SW 1271 (cell line): ENCODE results near the gene POMT2.
"Not testable (repeated sequence)": the region's sequence is repeated elsewhere in the genome, so short reads cannot be mapped to it uniquely, and the experiment has no call there.

Experiments
- DNase-seq, 2 experiments: peaks; one replicate each; lab custom pipeline; 2025; lab: John Stamatoyannopoulos, UW

Gene POMT2

DNA sequence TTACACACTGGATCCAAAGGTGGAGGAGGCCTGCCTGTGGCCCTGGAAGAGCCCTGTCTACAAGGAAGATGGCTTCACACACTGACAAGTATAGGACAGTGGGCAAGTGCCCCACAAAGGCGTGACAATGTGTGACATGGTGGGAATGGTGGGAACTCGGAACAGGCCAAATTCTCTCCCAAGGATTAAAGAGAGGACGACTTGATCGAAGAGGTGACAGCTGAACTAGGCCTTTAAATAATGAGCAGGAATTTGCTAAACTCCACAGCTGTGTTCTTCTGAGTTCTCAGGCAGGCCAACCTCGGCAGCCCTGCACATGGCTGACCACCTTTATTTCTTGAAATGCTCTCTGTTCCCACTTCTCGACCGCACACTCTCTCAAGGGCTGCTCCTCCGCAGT is 23.8 kb downstream of the POMT2 start:
- no peak for DNase-seq

DNA sequence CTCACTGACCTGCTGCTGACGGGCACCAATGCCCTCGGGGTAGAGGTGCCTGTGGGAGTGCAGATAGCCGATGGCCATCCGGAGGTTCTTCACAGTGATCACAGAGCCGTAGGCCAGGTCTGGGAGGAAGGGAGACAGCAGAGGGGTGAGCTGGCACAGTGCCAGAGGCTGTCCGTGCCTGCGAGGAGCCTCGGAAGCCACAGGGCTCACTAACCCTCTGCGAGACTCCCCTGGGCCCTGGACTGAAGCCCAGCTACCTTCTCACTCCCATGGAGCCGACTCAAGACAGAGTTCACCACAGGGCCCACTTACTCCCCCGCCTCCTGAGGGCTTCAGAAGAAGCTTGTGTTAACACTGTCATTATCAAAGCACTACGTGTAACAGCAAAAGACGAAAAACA is 24.5 kb downstream of the POMT2 start:
- no peak for DNase-seq

DNA sequence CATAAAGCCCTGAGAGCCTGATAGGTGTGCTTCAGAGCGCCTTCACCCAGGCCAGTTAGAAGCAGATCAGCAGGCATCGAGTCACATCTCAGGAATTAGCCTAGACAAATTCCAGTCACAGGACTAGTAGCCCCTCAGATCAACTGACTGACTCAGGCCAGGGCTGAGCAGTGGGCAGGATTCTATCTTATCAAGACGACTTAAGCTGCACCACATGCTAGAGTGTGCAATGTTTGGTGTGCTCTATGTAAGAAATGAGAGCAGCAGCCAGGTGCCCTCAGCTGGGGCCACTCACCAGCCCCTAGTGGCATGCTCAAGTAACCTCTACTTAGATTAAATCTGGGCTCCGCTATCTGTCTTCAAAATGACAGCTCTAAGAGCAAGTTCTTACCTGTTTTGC is 30.0 kb downstream of the POMT2 start:
- no peak for DNase-seq

- no peak for DNase-seq
Measured at GRCh38 chr14:77286576-77286975, 34.1 kb downstream of the POMT2 start.

DNA sequence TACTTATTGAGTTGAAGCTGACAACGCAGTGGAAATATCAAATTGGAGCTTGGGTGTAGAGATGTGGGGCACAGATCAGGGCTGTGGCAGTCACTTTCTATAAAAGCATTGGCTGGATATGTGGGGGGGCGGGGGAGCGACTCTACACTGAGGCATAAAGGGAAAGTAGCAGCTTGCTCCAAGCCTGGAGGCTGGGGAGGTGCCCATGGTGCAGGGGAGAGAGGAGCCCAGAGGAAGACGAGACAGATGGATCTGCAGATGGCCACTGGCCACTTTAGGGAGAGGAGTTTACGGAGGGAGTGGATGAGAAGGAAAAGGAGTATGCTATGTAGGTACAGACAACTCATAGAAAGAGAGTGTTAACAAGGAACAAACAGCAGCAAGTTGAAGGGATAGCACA is 36.2 kb downstream of the POMT2 start:
- no peak for DNase-seq

- no peak for DNase-seq
Measured at GRCh38 chr14:77284066-77284465, 36.6 kb downstream of the POMT2 start.

DNA sequence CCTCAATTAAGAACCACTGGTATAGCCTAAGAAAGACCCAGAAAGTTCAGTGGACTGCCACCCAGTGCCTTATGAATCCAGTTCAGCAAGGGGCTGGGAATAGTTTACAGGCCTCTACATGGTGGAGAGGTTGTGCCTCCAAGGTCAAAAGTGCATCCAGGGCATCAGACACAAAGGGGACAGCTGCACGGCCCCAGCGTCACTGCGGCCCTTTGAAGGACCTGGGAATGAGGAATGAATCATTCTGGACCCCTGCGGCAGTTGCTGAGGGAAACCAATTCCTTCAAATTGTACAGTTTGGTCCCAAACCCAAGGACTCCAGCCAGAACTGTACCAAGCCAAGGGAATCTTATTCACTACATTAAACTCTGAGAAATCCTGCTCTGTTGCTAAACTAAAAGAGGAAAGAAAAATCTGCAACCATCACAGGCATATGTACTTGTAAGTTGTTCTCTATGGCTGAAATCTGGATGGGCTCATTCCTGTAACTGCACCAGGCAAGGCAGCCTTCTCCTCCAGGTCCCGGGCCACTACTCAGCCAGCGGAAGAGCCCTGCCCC is 38.8 kb downstream of the POMT2 start:
- no peak for DNase-seq

DNA sequence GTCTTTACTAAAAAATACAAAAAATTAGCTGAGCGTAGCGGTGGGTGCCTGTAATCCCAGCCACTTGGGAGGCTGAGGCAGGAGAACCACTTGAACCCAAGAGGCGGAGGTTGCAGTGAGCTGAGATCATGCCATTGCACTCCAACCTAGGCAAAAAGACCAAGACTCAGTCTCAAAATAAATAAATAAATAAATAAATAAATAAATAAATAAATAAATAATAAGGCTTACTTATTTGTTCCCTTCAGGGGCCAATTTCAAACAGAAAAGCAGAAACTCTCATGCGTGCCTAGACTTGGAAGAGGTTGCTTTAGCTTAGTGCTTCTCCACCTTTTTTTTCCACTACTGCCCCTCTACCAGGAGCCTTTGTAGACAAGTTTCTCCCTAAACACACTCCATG is 39.8 kb downstream of the POMT2 start:
- not testable (repeated sequence) for DNase-seq

DNA sequence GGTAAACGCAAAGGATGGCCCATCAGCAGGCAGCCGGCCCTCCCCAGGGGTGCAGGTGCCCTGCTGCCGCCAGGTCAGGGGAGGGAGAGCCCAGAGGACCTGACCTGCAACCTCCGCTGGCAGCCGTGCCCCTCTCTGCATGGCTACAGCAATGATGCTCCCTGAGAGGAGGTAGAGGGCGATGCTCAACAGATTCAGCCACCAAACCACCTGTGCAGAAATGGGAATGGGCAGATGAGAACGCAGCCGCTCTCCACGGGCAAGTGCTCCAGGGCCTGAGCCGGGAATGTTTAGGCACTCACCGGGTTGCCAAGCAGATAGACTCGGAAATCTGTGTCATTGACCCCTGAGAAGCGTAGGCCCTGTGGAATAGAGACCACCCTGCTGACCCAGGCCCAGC is 41.0 kb downstream of the POMT2 start:
- no peak for DNase-seq

- no peak for DNase-seq
Measured at GRCh38 chr14:77278461-77279230, 42.0 kb downstream of the POMT2 start.

- DNase-seq, result no peak
Measured at GRCh38 chr14:77276959-77277358, 43.7 kb downstream of the POMT2 start.

- DNase-seq, result no peak
Measured at GRCh38 chr14:77276295-77276935, 44.3 kb downstream of the POMT2 start.

- DNase-seq, result no peak
Measured at GRCh38 chr14:77275601-77276017, 45.1 kb downstream of the POMT2 start.

- DNase-seq, result no peak
Measured at GRCh38 chr14:77275041-77275580, 45.6 kb downstream of the POMT2 start.

GRCh38 chr14:77273796-77274195 is 46.9 kb downstream of the POMT2 start:
- no peak for DNase-seq

DNA sequence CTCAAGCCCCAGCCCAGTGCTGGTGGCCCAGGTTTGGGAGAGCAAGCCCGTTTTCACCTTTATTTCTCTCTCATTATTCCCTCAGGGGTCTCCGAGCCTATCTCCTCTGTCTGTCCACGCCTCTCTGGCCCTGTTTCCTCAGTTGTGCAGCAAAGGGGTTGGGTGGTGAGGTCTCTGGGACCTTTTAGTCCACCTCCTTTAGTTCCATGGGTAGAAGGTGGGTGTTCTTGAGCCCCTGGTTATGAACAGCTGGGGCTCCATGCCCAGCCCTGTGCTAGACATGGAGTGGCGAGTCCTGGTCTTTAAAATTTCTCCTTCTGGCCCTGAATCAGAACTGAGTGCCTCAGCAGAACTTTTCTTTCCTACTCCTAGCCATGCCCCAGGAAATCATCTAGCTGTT is 48.4 kb downstream of the POMT2 start:
- no peak for DNase-seq

DNA sequence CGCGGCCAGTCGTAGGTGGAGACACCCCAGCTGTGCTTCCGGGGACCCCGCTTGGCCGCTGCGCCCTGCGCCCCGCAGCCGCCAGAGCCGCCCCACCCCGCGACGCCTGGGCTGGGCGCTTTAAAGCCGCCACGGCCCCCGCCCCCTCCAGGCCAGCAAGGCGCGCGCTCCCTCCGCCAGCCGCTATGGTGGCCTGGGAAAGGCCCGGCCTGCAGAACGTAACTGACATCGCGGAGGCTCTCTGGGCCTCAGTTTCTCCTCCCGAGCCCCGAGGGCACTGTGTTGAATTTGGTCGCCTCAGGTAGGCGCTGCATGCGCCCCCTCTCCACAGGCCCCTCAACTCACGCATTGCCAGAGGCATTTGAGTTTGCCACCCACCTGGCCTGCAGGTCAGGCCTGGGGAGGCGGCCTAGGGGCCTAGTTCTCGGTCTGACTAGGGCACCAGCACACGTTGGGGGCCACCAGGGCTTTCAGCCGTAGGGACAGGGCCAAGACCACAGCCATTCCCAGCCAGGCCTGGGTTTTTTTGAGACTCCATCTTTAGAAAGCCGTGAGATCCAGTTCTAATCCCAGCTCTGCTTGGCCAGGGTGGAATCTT is 49.5 kb downstream of the POMT2 start, which contains the start of gene NGB:
NGB (minus strand) TSS at position 94 of the 598 bp plus-strand sequence. CDS start 269 bp downstream, outside the sequence.
- no peak for DNase-seq

DNA sequence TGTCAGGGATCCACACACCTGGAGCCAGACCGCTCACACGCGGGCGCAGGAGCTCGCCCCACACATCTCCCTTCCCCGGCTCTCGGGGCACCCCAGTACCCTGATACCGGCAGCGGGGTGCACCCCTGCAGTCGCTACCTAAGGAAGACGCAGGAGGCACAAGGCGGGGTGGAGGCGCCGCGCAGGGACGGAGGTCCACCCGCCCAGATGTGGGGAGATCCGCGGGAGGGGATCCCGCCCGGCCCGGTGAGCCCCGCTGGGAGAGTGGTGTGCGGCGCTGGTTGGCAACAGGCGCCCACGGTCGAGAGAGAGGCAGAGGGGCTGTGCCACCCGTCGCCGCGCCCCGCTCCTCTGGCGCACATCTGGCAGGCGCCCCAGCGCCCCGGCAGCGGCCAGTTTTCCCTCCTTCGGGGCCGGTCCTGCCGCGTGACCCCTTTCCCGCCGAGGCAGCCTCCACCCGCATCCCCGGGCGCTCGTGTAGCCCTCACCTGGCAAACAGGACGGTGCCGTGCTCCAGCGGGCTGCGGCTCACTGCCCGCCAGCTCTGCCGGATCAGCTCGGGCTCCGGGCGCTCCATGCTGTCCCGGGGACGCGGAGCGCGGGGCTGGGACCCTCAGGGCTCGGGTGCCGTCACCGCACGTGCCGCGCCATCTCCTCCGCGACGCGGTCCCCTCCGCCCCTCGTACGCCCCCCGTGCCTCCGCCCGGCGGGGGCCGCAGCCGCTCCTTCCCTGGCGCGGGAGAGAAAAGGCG is 50.1 kb downstream of the POMT2 start:
- no peak for DNase-seq

DNA sequence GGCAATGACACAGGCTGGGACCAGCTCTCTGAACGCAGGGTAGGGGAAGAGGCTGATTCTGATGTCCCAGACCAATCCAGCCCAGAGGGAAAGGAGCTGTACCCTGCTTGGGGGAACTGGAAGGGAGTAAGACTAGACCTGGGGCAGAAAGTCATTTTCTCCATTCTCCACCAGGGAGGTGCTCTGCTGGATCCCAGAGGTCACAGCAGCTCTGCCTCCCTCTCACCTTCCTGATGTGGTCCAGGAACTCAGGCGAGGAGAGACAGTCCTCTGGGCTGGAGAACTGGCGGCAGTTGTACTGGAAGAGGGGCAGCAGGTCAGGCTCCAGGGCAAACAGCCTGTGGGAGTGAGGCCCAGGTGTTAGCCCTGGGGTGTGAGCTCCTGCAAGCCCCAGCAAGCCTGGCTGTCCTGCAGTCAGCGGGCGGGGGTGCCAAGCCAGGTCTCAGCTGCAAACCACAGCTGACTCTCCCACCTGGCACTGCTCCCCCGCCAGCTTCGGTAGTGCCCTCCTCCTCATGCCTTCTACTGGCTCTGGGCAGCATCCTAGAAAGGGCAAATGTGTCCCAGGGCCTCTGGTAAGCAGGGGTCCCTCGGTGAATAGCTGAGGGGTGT is 51.6 kb downstream of the POMT2 start:
- no peak for DNase-seq

- no peak for DNase-seq
Measured at GRCh38 chr14:77267937-77268699, 52.6 kb downstream of the POMT2 start.

- DNase-seq, result no peak
Measured at GRCh38 chr14:77266336-77266735, 54.3 kb downstream of the POMT2 start.
